ENCODE results near the gene CSF2RB.

CSF2RB gene

GRCh38 chr22:36873614-36874308, 39.7 kb upstream of the CSF2RB start:
- Histone ChIP-seq H3K27ac (ENCODE audit: low read depth, low read length) (no peak overlapping the region), H3K4me3 (ENCODE audit: low read depth, low read length) (no peak overlapping the region), H3K36me3 (ENCODE audit: control insufficient read depth, insufficient read depth, low read length) (no peaks in the 10 kb centered on the region), H3K4me1 (ENCODE audit: control insufficient read depth, insufficient read depth, low read length) (0 out of 2 replicates have a peak, but pooled peaks cover 4% of the 10 kb centered on the region), H3K9ac (ENCODE audit: low read length) (no peak overlapping the region), H3K27me3 (ENCODE audit: control insufficient read depth, insufficient read depth, low read length) (peaks cover 15% of the 10 kb centered on the region; the same call in 1 of the 2 replicates), H3K9me3 (ENCODE audit: control insufficient read depth, insufficient read depth, low read depth, low read length) (no peaks in the 10 kb centered on the region; the same call in 1 of the 2 replicates)

DNA sequence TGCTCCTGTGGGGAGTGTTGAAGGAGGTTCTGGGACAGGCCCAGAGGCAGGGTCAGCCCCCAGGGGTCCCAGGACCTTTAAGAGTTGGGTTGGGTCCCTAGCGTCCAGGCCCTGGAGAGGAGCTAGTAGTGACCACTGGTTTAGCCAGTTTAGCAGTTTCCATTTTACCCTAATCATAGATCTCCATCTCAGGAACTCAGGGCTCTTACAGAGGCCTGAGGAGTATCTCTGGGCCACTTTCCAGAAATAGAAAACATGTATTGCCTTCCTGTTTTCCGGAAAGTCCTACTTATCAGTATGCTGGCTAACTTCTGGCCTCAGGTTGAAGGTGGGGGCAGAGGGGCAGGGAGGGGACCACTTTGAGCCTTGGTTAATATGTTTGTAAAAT, 39.1 kb upstream of the CSF2RB start:
- no peak overlapping the region for H3K4me3 ChIP-seq (ENCODE audit: low read depth, low read length)
- H3K36me3 ChIP-seq (ENCODE audit: control insufficient read depth, insufficient read depth, low read length): no peaks in the 10 kb centered on the region
- peaks cover 16% of the 10 kb centered on the region; the same call in 1 of the 2 replicates for H3K27me3 ChIP-seq (ENCODE audit: control insufficient read depth, insufficient read depth, low read length)
- H3K4me1 ChIP-seq (ENCODE audit: control insufficient read depth, insufficient read depth, low read length): 0 out of 2 replicates have a peak, but pooled peaks cover 4% of the 10 kb centered on the region
- H3K27ac ChIP-seq (ENCODE audit: low read depth, low read length): no peak overlapping the region
- no peak overlapping the region for H3K9ac ChIP-seq (ENCODE audit: low read length)
- no peaks in the 10 kb centered on the region; the same call in 1 of the 2 replicates for H3K9me3 ChIP-seq (ENCODE audit: control insufficient read depth, insufficient read depth, low read depth, low read length)

DNA sequence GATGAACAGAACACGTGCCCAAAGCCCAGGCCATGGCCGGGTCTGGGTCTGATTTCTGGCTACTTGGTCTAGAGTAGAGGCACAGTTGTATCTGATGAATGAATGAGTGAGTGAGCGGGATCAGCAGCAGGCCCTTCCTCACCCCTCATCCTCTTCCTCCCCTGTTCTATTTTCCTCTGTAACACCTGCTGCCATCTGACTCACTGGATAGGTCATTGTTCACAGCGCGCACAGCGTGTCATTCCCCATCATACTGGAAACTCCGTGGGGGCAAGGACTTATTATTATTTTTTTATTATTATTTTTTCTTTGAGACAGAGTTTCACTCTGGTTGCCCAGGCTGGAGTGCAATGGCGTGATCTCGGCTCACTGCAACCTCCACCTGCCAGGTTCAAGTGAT, 38.7 kb upstream of the CSF2RB start:
- Histone ChIP-seq H3K27ac (ENCODE audit: low read depth, low read length) (no peak overlapping the region), H3K27me3 (ENCODE audit: control insufficient read depth, insufficient read depth, low read length) (peaks cover 16% of the 10 kb centered on the region; the same call in 1 of the 2 replicates), H3K4me3 (ENCODE audit: low read depth, low read length) (no peak overlapping the region), H3K9ac (ENCODE audit: low read length) (no peak overlapping the region), H3K4me1 (ENCODE audit: control insufficient read depth, insufficient read depth, low read length) (0 out of 2 replicates have a peak, but pooled peaks cover 4% of the 10 kb centered on the region), H3K9me3 (ENCODE audit: control insufficient read depth, insufficient read depth, low read depth, low read length) (no peaks in the 10 kb centered on the region; the same call in 1 of the 2 replicates), H3K36me3 (ENCODE audit: control insufficient read depth, insufficient read depth, low read length) (no peaks in the 10 kb centered on the region)

GRCh38 chr22:36875741-36876140, 37.7 kb upstream of the CSF2RB start:
- no peak overlapping the region for H3K27ac ChIP-seq (ENCODE audit: low read depth, low read length)
- no peaks in the 10 kb centered on the region; the same call in 1 of the 2 replicates for H3K9me3 ChIP-seq (ENCODE audit: control insufficient read depth, insufficient read depth, low read depth, low read length)

GRCh38 chr22:36879775-36880174, 33.7 kb upstream of the CSF2RB start:
- H3K36me3 ChIP-seq (ENCODE audit: control insufficient read depth, insufficient read depth, low read length): no peaks in the 10 kb centered on the region
- H3K9ac ChIP-seq (ENCODE audit: low read length): no peak overlapping the region
- H3K4me1 ChIP-seq (ENCODE audit: control insufficient read depth, insufficient read depth, low read length): peaks cover 4% of the 10 kb centered on the region; the same call in 1 of the 2 replicates
- H3K27ac ChIP-seq (ENCODE audit: low read depth, low read length): no peak overlapping the region
- 0 out of 2 replicates have a peak, but pooled peaks cover 3% of the 10 kb centered on the region for H3K27me3 ChIP-seq (ENCODE audit: control insufficient read depth, insufficient read depth, low read length)
- peaks cover 5% of the 10 kb centered on the region; the same call in 1 of the 2 replicates for H3K9me3 ChIP-seq (ENCODE audit: control insufficient read depth, insufficient read depth, low read depth, low read length)
- H3K4me3 ChIP-seq (ENCODE audit: low read depth, low read length): no peak overlapping the region

More at GRCh38 chr22:36875741-36876140, 37.7 kb upstream of the CSF2RB start:
- Histone ChIP-seq H3K27me3 (ENCODE audit: control insufficient read depth, insufficient read depth, low read length) (peaks cover 12% of the 10 kb centered on the region; the same call in 1 of the 2 replicates), H3K36me3 (ENCODE audit: control insufficient read depth, insufficient read depth, low read length) (no peaks in the 10 kb centered on the region), H3K4me1 (ENCODE audit: control insufficient read depth, insufficient read depth, low read length) (0 out of 2 replicates have a peak, but pooled peaks cover 4% of the 10 kb centered on the region), H3K4me3 (ENCODE audit: low read depth, low read length) (no peak overlapping the region), H3K9ac (ENCODE audit: low read length) (no peak overlapping the region)

- H3K36me3 ChIP-seq (ENCODE audit: control insufficient read depth, insufficient read depth, low read length): no peaks in the 10 kb centered on the region
- H3K27ac ChIP-seq (ENCODE audit: low read depth, low read length): no peak overlapping the region
- no peak overlapping the region for H3K9ac ChIP-seq (ENCODE audit: low read length)
- H3K27me3 ChIP-seq (ENCODE audit: control insufficient read depth, insufficient read depth, low read length): 0 out of 2 replicates have a peak, but pooled peaks cover 3% of the 10 kb centered on the region
- peaks cover 5% of the 10 kb centered on the region; the same call in 1 of the 2 replicates for H3K9me3 ChIP-seq (ENCODE audit: control insufficient read depth, insufficient read depth, low read depth, low read length)
- no peak overlapping the region for H3K4me3 ChIP-seq (ENCODE audit: low read depth, low read length)
- H3K4me1 ChIP-seq (ENCODE audit: control insufficient read depth, insufficient read depth, low read length): peaks cover 4% of the 10 kb centered on the region; the same call in 1 of the 2 replicates
These were observed 31.8 kb upstream of the CSF2RB start for GRCh38 chr22:36881504-36882245.

DNA sequence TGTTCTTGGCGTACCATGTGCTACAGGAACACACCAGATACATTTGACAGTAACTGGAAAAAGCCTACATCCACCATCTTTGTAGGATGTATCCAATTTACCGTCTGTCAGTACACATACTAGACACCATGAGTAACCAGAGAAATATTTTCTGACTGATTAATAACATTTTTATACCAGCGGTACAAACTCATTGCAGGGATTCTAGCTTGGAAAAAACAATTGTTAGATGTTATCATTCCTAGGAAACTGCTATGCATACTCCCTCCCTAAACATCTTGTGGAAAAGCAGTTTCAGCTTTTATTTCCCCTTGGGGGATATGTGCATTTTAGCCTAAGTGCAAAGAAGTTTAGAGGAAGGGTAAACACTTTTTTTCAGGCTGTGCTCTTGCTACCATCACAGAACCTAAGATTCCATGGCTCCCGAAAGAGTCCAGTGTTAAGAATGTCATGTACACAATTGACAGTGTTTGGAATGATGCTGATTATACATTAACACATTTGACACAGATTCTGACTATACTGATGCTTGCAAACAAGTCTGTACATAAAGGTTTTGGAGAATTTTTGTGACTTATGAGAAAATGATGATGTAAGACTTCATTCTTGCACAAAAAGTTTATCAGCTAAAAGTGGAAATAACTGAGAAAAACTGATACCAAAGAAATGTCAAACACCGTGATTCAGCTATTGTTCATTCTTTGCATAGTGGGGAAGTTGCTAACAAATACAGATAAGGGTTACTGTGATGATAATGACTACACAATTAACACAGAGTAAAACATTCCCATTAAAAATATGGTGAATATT, 28.9 kb upstream of the CSF2RB start:
- Histone ChIP-seq H3K27ac (ENCODE audit: low read depth, low read length) (no peak overlapping the region), H3K9me3 (ENCODE audit: control insufficient read depth, insufficient read depth, low read depth, low read length) (peaks cover 10% of the 10 kb centered on the region; the same call in 1 of the 2 replicates), H3K27me3 (ENCODE audit: control insufficient read depth, insufficient read depth, low read length) (no peaks in the 10 kb centered on the region), H3K4me3 (ENCODE audit: low read depth, low read length) (no peak overlapping the region), H3K9ac (ENCODE audit: low read length) (no peak overlapping the region), H3K36me3 (ENCODE audit: control insufficient read depth, insufficient read depth, low read length) (no peaks in the 10 kb centered on the region), H3K4me1 (ENCODE audit: control insufficient read depth, insufficient read depth, low read length) (no peaks in the 10 kb centered on the region; the same call in 1 of the 2 replicates)

DNA sequence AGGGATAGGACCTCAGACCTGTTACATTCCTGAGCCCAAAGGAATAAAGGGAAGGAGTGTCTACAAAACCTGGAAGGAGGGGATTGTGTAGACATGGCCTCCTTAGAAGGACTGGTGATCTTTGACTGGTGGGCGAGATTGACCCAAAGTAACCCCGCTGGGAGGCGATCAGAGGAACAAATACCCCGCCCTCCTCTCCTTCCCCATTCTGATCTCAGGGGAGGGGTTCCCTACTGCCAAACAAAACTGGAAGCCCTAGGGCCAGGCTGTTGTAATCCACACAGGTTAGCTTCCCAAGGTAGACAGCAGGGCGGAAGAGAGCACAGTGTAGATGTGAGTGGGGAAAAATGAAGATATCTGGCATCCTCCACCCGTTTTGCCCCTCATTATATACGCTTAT, 28.0 kb upstream of the CSF2RB start:
- Histone ChIP-seq H3K4me3 (ENCODE audit: low read depth, low read length) (no peak overlapping the region), H3K27me3 (ENCODE audit: control insufficient read depth, insufficient read depth, low read length) (no peaks in the 10 kb centered on the region), H3K4me1 (ENCODE audit: control insufficient read depth, insufficient read depth, low read length) (no peaks in the 10 kb centered on the region; the same call in 1 of the 2 replicates), H3K36me3 (ENCODE audit: control insufficient read depth, insufficient read depth, low read length) (no peaks in the 10 kb centered on the region), H3K9ac (ENCODE audit: low read length) (no peak overlapping the region), H3K27ac (ENCODE audit: low read depth, low read length) (no peak overlapping the region), H3K9me3 (ENCODE audit: control insufficient read depth, insufficient read depth, low read depth, low read length) (peaks cover 10% of the 10 kb centered on the region; the same call in 1 of the 2 replicates)

- H3K4me3 ChIP-seq (ENCODE audit: low read depth, low read length): no peak overlapping the region
- H3K9me3 ChIP-seq (ENCODE audit: control insufficient read depth, insufficient read depth, low read depth, low read length): peaks cover 10% of the 10 kb centered on the region; the same call in 1 of the 2 replicates
- no peaks in the 10 kb centered on the region for H3K27me3 ChIP-seq (ENCODE audit: control insufficient read depth, insufficient read depth, low read length)
- H3K27ac ChIP-seq (ENCODE audit: low read depth, low read length): no peak overlapping the region
- H3K36me3 ChIP-seq (ENCODE audit: control insufficient read depth, insufficient read depth, low read length): no peaks in the 10 kb centered on the region
- H3K9ac ChIP-seq (ENCODE audit: low read length): no peak overlapping the region
- H3K4me1 ChIP-seq (ENCODE audit: control insufficient read depth, insufficient read depth, low read length): no peaks in the 10 kb centered on the region; the same call in 1 of the 2 replicates
These were observed 27.4 kb upstream of the CSF2RB start for GRCh38 chr22:36886016-36886415.

GRCh38 chr22:36887162-36887561, 26.3 kb upstream of the CSF2RB start:
- Histone ChIP-seq H3K9ac (ENCODE audit: low read length) (no peak overlapping the region), H3K36me3 (ENCODE audit: control insufficient read depth, insufficient read depth, low read length) (no peaks in the 10 kb centered on the region), H3K4me3 (ENCODE audit: low read depth, low read length) (no peak overlapping the region), H3K27ac (ENCODE audit: low read depth, low read length) (no peak overlapping the region), H3K4me1 (ENCODE audit: control insufficient read depth, insufficient read depth, low read length) (no peaks in the 10 kb centered on the region; the same call in 1 of the 2 replicates), H3K27me3 (ENCODE audit: control insufficient read depth, insufficient read depth, low read length) (no peaks in the 10 kb centered on the region), H3K9me3 (ENCODE audit: control insufficient read depth, insufficient read depth, low read depth, low read length) (peaks cover 6% of the 10 kb centered on the region; the same call in 1 of the 2 replicates)
